Endothelial cell of umbilical vein (primary cell): ENCODE data around the gene ATG13. TPM values are rescaled to one million over a fixed set of nuclear protein-coding genes. Genes with fewer than 3 reads are reported as not detected.

Source experiments
- BruUV-seq: library from RNA; stranded (reverse); fragments of 400-500 nt; replicated peaks from 2 replicates; lab custom pipeline; 2021; lab: Mats Ljungman, UMichigan
- CTCF ChIA-PET: fragments of 300-600, 350-600 bp; sonication (Branson Sonifier 250); formaldehyde crosslinking; loops from one replicate; lab custom pipeline; 2021; ENCODE audit warnings: antibody characterized with exemption, inconsistent platforms; lab: Charles Lee
- POLR2A ChIA-PET: fragments of 300-600, 350-600 bp; sonication (Branson Sonifier 250); formaldehyde crosslinking; loops from one replicate; lab custom pipeline; 2021; ENCODE audit warnings: antibody characterized with exemption, inconsistent platforms; lab: Charles Lee
- DNase-seq: peaks from one replicate; pipeline ENCODE4 v3.0.0-alpha.2; 2011; ENCODE audit warnings: low read depth, low spot score
- FAIRE-seq: peaks from 2 replicates; lab custom pipeline; 2011; peaks lifted over from hg19 to GRCh38; lab: Jason Lieb, UNC
- H2AFZ ChIP-seq: 2 replicates; pipeline ENCODE4 v1.6.0; 2012; ENCODE audit warnings: low read depth, low read length, control low read depth, inconsistent platforms
- H3K27ac ChIP-seq: 2 replicates; pipeline ENCODE4 v1.5.1; 2011; ENCODE audit warnings: low read depth, mild to moderate bottlenecking, control low read depth, low read length, moderate library complexity; ENCODE audit not compliant: insufficient read depth
- H3K27me3 ChIP-seq, 2 experiments: 2 replicates each; pipeline versions ENCODE4 v1.6.0 to v1.6.1; 2011; ENCODE audit warnings: low read length in 2 of 2, mixed read lengths in 1 of 2; ENCODE audit not compliant: control insufficient read depth in 2 of 2, insufficient read depth in 2 of 2
- H3K36me3 ChIP-seq, 2 experiments: 2 replicates in 1 of 2; 3 replicates in 1 of 2; pipeline ENCODE4 v1.5.1; 2011; ENCODE audit warnings: low read length in 2 of 2, mild to moderate bottlenecking in 1 of 2, moderate library complexity in 1 of 2; ENCODE audit not compliant: control insufficient read depth in 2 of 2, insufficient read depth in 2 of 2; ENCODE audit errors: extremely low read depth in 1 of 2
- H3K4me1 ChIP-seq: 3 replicates; pipeline ENCODE4 v1.5.1; 2011; ENCODE audit warnings: mild to moderate bottlenecking, low read length; ENCODE audit not compliant: control insufficient read depth, insufficient read depth; ENCODE audit errors: extremely low read depth
- H3K4me2 ChIP-seq: 2 replicates; pipeline ENCODE4 v1.6.1; 2011; ENCODE audit warnings: low read length, control low read depth, mixed read lengths; ENCODE audit not compliant: insufficient read depth
- H3K4me3 ChIP-seq, 3 experiments: fragments of 200-600 bp in 1 of 3; sonication (generic), shearing (Covaris generic) in 1 of 3; replicated peaks in 1 of 3; 2 replicates each; pipeline ENCODE4 v1.5.1; 2011 to 2016; ENCODE audit warnings: control low read depth in 3 of 3, low read length in 3 of 3, mild to moderate bottlenecking in 2 of 3, inconsistent platforms in 1 of 3, low read depth in 1 of 3, moderate library complexity in 1 of 3; ENCODE audit not compliant: insufficient read depth in 1 of 3
- H3K79me2 ChIP-seq: 2 replicates; pipeline ENCODE4 v1.6.0; 2012; ENCODE audit warnings: low read length, inconsistent platforms; ENCODE audit not compliant: control insufficient read depth, insufficient read depth
- H3K9ac ChIP-seq: replicated peaks from 2 replicates; pipeline ENCODE3; 2011; ENCODE audit warnings: low read length, control low read depth; ENCODE audit not compliant: insufficient read depth; ENCODE audit errors: extremely low read depth
- H3K9me1 ChIP-seq: replicated peaks from 3 replicates; pipeline ENCODE4 v1.6.0; 2011; ENCODE audit warnings: mild to moderate bottlenecking, low read length; ENCODE audit not compliant: control insufficient read depth, insufficient read depth; ENCODE audit errors: extremely low read depth
- H3K9me3 ChIP-seq: replicated peaks from 2 replicates; pipeline ENCODE4 v1.5.1; 2012; ENCODE audit warnings: low read length, inconsistent platforms; ENCODE audit not compliant: control insufficient read depth, insufficient read depth
- H4K20me1 ChIP-seq: replicated peaks from 2 replicates; pipeline ENCODE3; 2011; ENCODE audit warnings: mild to moderate bottlenecking, low read length; ENCODE audit not compliant: control insufficient read depth, insufficient read depth; ENCODE audit errors: extremely low read depth
- EZH2 ChIP-seq: IDR thresholded peaks from 2 replicates; pipeline ENCODE4 v1.6.1; 2012; ENCODE audit warnings: borderline replicate concordance, low read depth, mild to moderate bottlenecking, moderate library complexity, low read length, inconsistent platforms; ENCODE audit not compliant: severe bottlenecking
- FOS ChIP-seq: IDR thresholded peaks from 2 replicates; pipeline ENCODE4 v1.6.1; 2011; ENCODE audit warnings: mild to moderate bottlenecking, low read length, moderate library complexity, borderline replicate concordance; ENCODE audit not compliant: insufficient read depth
- GATA2 ChIP-seq: IDR thresholded peaks from 2 replicates; pipeline ENCODE4 v1.7.0; 2011; ENCODE audit warnings: low read depth, mild to moderate bottlenecking, moderate library complexity, mixed read lengths, low read length; ENCODE audit not compliant: insufficient read length, insufficient read depth
- JUN ChIP-seq: IDR thresholded peaks from 2 replicates; pipeline ENCODE4 v1.6.1; 2011; ENCODE audit warnings: borderline replicate concordance, low read depth; ENCODE audit not compliant: insufficient read length, insufficient read depth
- MYC ChIP-seq: IDR thresholded peaks from one replicate; pipeline ENCODE4 v1.6.1; 2011; ENCODE audit warnings: mild to moderate bottlenecking, low read depth, low read length
- POLR2A ChIP-seq: IDR thresholded peaks from 2 replicates; pipeline ENCODE4 v1.6.1; 2012; ENCODE audit warnings: low read depth, mild to moderate bottlenecking, control low read depth, low read length
- POLR2AphosphoS5 ChIP-seq: IDR thresholded peaks from 2 replicates; pipeline ENCODE4 v1.6.1; 2012; ENCODE audit warnings: low read depth, mild to moderate bottlenecking, control low read depth, low read length, moderate library complexity; ENCODE audit not compliant: insufficient read depth
- dilution Hi-C: fragments of 300-500 bp; cut with MboI; formaldehyde crosslinking; loops from one replicate; pipeline ENCODE4 v1.15.0; 2019; ENCODE audit warnings: low sequenced_read_pairs; ENCODE audit not compliant: extremely low pct_ligation_motif_present
- intact Hi-C: fragments of 100-400 bp; cut with micrococcal nuclease; formaldehyde crosslinking; loops from one replicate; pipeline ENCODE4 v1.10.0; 2022
- polyA plus RNA-seq, 4 experiments: library from polyadenylated mRNA; depleted of rRNA in 3 of 4; stranded (reverse) in 3 of 4; unstranded in 1 of 4; fragments of >200 nt; gene quantifications; 2 replicates each; pipeline versions ENCODE4 v1.2.1 to v1.2.3, GENCODE V29; 2011 to 2012; ENCODE audit warnings: missing spikeins in 1 of 4
- total RNA-seq: library from RNA; stranded (reverse); gene quantifications from 2 replicates; pipeline ENCODE4 v1.2.3, GENCODE V29; 2021
- TF ChIP-seq, protein P1 (sequence below), 2 donors: IDR thresholded peaks; 1 replicate in 1 of 2; 2 replicates in 1 of 2; pipeline ENCODE4 v1.5.1; 2011; ENCODE audit warnings: low read length in 2 of 2, mild to moderate bottlenecking in 2 of 2, moderate library complexity in 2 of 2, control low read depth in 1 of 2, inconsistent platforms in 1 of 2, low read depth in 1 of 2; ENCODE audit not compliant: insufficient read depth in 1 of 2; ENCODE audit errors: extremely low read depth in 1 of 2
- TF ChIP-seq, protein P2 (sequence below): IDR thresholded peaks from 2 replicates; pipeline ENCODE4 v1.6.1; 2011; ENCODE audit not compliant: insufficient read depth, insufficient read length

The ATG13 gene
- total and polyA plus RNA-seq, 2 donors (not counting 3 experiments of a cell fraction or from before 2014, with no cell fraction given): 60.1 to 66.5 TPM

- intact Hi-C loops: no loop called here
- dilution Hi-C loops: no loop called here
- H3K4me2 ChIP-seq: no peak overlapping the region
- no peaks in the 10 kb centered on the region for H3K9me1 ChIP-seq
- TF ChIP-seq FOS (no peak), MYC (no peak), POLR2AphosphoS5 (no peak), POLR2A (no peak), JUN (no peak), GATA2 (no peak), EZH2 (no peak)
- TF ChIP-seq, protein P1, sequence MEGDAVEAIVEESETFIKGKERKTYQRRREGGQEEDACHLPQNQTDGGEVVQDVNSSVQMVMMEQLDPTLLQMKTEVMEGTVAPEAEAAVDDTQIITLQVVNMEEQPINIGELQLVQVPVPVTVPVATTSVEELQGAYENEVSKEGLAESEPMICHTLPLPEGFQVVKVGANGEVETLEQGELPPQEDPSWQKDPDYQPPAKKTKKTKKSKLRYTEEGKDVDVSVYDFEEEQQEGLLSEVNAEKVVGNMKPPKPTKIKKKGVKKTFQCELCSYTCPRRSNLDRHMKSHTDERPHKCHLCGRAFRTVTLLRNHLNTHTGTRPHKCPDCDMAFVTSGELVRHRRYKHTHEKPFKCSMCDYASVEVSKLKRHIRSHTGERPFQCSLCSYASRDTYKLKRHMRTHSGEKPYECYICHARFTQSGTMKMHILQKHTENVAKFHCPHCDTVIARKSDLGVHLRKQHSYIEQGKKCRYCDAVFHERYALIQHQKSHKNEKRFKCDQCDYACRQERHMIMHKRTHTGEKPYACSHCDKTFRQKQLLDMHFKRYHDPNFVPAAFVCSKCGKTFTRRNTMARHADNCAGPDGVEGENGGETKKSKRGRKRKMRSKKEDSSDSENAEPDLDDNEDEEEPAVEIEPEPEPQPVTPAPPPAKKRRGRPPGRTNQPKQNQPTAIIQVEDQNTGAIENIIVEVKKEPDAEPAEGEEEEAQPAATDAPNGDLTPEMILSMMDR (IDR thresholded peaks at IDR 0.05; ENCODE audit: extremely low read depth in 1 of 2, insufficient read depth in 1 of 2, low read depth in 1 of 2, low read length in 2 of 2): no peak
- TF ChIP-seq, protein P2, sequence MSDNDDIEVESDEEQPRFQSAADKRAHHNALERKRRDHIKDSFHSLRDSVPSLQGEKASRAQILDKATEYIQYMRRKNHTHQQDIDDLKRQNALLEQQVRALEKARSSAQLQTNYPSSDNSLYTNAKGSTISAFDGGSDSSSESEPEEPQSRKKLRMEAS: no peak
- H3K27me3 ChIP-seq: no peaks in the 10 kb centered on the region
- H3K27ac ChIP-seq: no peak overlapping the region
- FAIRE-seq: no peak
- no peak overlapping the region for H2AFZ ChIP-seq
- no peak for DNase-seq
- H3K4me1 ChIP-seq: no peaks in the 10 kb centered on the region
- no peaks in the 10 kb centered on the region for H3K9me3 ChIP-seq
- CTCF ChIA-PET: interaction anchor here (1.1 to 1.9 kb wide), 3 partner anchors 9 to 26 kb away, joined by 3 to 6 read pairs (median 3); partner anchors contain the start of genes ARHGAP1 and ZNF408
- no TSS peak for BruUV-seq
- H3K36me3 ChIP-seq: peaks cover 4 to 37% of the 10 kb centered on the region in 2 experiments
- H3K79me2 ChIP-seq: no peaks in the 10 kb centered on the region
- POLR2A ChIA-PET: no interaction called here
- H4K20me1 ChIP-seq: no peaks in the 10 kb centered on the region
- H3K9ac ChIP-seq: no peak overlapping the region
- H3K4me3 ChIP-seq: no peak overlapping the region
Measured at GRCh38 chr11:46674463-46675287, 57.3 kb downstream of the ATG13 start.
